ENCODE results near the gene RNLS.

DNA sequence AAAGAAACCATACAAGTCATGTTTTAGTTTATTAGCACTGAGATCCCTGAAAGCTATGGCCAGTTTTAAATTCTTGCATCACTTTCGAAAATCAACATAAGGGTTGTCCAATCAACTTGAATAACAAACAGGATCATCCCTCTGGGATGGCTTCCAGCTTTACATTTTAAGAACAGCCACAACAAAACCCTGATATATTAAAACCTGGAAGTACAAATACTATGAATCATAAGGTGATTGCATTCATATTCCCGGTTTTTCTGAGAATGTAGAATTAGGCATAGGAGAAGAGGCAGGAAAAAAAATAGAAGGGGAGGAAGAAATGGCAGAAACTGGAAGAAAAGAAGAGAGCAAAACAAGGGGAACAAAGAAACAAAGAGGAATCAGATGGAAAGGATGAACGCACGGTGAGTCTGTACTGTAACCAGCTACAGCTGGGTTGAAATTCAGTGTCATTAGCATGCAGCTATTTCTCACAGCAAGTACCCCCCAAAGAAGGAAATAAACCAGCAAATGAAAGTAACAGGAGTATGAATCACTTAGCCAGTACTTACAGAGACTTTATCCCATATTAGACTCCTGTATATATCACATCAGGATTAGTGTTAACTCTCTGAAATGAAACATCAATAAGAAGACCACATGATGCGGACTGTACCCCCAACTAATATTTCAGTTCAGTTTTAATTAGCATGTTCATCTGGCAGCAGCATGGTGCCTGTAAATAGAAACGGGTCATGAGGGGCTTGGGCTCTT, 301.3 kb downstream of the RNLS start:
- TF ChIP-seq, protein P1, sequence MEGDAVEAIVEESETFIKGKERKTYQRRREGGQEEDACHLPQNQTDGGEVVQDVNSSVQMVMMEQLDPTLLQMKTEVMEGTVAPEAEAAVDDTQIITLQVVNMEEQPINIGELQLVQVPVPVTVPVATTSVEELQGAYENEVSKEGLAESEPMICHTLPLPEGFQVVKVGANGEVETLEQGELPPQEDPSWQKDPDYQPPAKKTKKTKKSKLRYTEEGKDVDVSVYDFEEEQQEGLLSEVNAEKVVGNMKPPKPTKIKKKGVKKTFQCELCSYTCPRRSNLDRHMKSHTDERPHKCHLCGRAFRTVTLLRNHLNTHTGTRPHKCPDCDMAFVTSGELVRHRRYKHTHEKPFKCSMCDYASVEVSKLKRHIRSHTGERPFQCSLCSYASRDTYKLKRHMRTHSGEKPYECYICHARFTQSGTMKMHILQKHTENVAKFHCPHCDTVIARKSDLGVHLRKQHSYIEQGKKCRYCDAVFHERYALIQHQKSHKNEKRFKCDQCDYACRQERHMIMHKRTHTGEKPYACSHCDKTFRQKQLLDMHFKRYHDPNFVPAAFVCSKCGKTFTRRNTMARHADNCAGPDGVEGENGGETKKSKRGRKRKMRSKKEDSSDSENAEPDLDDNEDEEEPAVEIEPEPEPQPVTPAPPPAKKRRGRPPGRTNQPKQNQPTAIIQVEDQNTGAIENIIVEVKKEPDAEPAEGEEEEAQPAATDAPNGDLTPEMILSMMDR (IDR thresholded peaks at IDR 0.05; ENCODE audit: low read length), result no peak
- TF ChIP-seq EZH2 (IDR thresholded peaks at IDR 0.05; ENCODE audit: borderline replicate concordance, low read length), result no peak

Measured in OCI-LY1 (cell line).